NCI-H460 (cell line): Measurements from ENCODE around the gene CD248. TPM values are rescaled to one million over a fixed set of nuclear protein-coding genes. Genes with fewer than 3 reads are reported as not detected.
"Not testable (repeated sequence)": the region's sequence is repeated elsewhere in the genome, so short reads cannot be mapped to it uniquely, and the experiment has no call there.

Experiments used
- DNase-seq: peaks from one replicate; pipeline ENCODE4 v3.0.0-alpha.2; 2016; ENCODE audit warnings: low read depth; ENCODE audit errors: extremely low read depth
- total RNA-seq: library from RNA; depleted of rRNA; stranded (reverse); fragments of >200 nt; shearing (Covaris generic); gene quantifications from 2 replicates; pipeline ENCODE4 v1.2.3, GENCODE V29; 2014

The CD248 gene
- total RNA-seq, 1 experiment from 2014 or later, result not detected

- DNase-seq, result no peak
Observed at GRCh38 chr11:66329165-66329673, 12.4 kb upstream of the CD248 start.

DNA sequence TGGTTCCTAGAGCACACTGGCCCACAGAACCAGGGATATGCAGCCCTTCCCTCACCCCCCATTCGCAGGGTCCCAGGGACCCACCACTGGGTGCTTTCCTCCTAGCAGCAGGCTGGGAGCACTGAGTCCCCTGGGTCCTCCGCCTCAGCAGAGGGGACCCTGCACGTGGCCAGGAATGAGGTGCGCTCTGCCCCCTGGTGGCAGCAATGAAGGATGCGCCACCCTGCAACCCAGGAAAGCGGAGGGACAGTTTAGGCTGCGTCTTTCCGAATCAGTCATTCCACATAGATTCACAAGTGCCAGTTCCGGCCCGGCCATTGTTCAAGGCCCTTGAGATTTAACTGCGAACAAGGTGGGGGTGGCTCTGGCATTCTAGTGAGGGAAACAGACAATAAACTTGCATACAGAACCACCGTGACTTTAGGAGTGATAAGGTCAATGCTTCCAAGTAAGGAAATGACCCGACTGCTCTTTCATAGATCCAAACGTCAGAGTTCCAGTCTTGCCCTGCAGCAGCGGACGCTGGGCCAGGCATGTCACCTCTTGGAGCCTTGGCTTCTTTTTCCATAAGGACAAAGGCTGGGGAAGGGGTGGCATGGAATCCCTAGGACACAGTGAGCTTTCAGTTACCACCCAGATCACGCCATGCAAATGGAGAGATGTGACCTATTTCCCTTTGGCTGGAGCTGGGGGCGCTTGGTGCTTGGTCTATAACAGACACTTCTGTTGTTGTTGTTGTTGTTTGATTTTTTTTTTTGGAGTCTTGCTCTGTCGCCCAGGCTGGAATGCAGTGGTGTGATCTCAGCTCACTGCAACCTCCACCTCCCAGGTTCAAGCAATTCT lies 11.7 kb upstream of the CD248 start:
- DNase-seq, result peak; percentile 70

- peak; percentile 27 for DNase-seq
Observed at GRCh38 chr11:66328031-66328301, 11.1 kb upstream of the CD248 start.

- DNase-seq, result peak; percentile 31
Observed at GRCh38 chr11:66327171-66328030, 10.6 kb upstream of the CD248 start.

DNA sequence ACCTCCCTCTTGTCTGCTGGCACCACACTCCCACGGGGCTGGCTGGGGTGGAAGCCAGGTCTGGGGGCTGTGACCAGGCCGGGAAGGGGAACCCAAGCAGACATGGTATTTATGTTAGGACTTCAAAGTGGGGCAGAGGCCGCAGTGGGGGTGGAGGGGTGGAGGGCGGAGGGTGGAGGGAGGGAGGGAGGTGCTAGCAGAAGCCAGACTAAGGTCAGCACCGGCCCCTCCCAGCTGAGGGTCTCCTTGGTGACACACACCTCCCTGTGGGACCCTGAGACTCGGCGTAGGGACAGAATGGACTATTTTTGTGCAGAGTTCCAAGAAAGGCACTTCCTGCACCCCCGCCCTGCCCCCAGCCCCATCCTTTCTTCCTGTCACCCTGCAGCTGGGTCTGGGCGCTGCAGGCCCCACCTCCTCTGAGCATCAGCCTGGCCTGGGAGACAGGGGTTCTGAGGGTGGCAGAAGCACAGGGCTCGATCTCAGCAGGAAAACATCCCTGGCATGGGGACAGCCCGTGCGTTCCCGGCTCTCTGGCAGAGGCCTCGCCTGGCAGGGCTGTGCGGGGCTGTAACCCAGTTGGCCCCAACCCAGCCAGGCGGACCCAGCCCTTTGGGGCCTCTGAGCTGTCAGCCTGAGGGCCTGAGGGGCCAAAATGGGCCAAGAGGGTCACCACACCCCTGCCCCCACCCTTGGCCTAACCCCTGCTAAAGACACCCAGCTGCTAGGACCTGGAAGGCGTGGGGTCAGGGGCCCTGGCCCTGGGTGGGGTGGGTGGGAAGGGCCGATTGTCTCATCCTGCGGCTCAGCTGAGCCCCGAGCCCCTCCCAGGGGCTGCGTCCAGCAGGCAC lies 9.6 kb upstream of the CD248 start:
- no peak for DNase-seq

DNA sequence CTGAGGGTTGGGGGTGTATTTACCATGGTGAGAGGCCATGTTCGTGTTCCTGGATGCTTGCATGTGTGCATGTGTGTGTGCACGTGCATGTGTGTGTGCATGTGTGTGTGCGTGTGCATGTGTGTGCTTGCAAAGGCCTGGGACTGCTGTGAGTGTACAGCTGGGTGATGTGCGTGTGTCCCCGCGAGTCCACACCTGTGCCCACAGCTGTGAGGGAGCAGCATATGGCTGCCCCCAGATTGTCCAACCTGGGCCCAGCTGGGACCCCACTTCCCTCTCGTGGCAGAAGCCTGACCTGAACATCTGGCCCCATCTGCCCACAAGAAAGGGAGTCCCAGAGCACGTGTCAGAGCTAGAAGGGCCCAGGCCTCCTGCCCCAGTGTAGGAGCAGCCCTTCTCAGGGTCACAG lies 8.4 kb upstream of the CD248 start:
- DNase-seq, result no peak

DNA sequence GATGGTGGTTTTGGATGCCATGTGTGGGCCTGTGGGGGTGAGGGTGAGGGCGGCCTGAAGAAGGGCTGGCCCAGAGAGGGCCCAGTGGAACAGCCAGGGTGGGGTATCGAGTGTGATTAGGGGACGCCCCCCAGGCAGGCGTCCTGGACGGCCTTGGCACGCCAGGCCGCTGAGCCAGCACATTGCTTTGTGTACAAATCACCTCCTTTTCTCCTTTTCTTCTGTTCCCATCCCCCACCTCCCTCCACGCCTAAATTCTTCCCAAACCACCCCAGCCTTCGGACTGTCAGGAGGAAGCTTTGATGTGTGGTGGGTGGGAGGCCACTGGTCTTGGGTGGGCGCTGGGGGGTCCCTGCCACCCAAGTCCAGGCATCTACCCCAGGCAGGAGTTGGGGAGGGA lies 7.8 kb upstream of the CD248 start:
- no peak for DNase-seq

GRCh38 chr11:66323684-66324083 lies 6.8 kb upstream of the CD248 start:
- no peak for DNase-seq

GRCh38 chr11:66322732-66323427 lies 6.0 kb upstream of the CD248 start:
- DNase-seq, result no peak

GRCh38 chr11:66321606-66322005 lies 4.8 kb upstream of the CD248 start:
- DNase-seq, result no peak

GRCh38 chr11:66320748-66321147 lies 3.9 kb upstream of the CD248 start:
- DNase-seq, result not testable (repeated sequence)

- not testable (repeated sequence) for DNase-seq
Observed at GRCh38 chr11:66320289-66320688, 3.4 kb upstream of the CD248 start.

- DNase-seq, result no peak
Observed at GRCh38 chr11:66318600-66318970, 1.7 kb upstream of the CD248 start.

GRCh38 chr11:66317723-66318599 lies 1.1 kb upstream of the CD248 start:
- no peak for DNase-seq

- DNase-seq, result no peak
Observed at GRCh38 chr11:66317322-66317722, 478 bp upstream of the CD248 start.

DNA sequence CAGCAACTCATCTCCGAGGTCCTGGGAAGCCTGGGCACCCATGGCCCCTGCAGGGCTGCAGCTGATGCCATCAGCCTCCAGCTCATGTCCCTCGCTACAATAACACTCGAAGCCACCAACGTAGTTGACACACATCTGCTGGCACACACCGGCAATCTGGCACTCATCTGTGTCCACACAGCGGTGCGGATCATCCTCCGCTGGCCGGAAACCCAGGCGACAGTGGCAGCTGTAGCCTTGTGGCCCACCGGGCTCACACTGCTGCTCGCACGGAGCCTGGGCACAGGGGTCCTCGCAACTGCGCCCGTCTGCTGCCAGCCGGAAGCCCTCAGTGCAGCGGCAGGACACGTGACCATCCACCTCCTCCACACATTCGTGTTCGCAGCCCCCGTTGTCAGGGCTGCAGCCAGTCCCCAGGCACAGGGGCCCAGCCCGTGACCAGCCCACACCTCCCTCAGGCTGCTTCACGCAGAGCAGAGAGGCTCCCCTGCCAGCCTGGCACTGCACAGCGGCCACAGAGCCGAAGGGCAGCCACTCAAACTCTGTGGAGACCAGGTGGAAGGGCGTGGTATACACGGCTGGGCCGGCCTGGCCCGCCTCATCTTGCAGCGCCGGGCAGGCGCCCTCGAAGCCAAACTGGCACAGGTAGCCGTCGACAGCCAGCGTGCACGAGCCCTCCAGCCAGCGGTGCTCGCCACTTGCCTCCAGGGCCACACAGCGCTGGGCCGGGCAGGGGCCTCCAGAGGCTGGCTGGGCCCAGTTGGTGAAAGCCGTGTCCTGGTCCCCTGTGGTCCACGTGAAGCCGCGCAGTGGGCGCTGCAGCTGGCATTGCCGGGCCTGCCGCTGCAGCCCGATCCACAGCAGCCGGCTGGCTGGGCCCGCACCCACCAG lies 678 bp downstream of the CD248 start:
- no peak for DNase-seq

- DNase-seq, result no peak
Observed at GRCh38 chr11:66315498-66315885, 1.4 kb downstream of the CD248 start.
